Measurements from ENCODE around the gene EFCAB6.
"Not testable (repeated sequence)": the region's sequence is repeated elsewhere in the genome, so short reads cannot be mapped to it uniquely, and the experiment has no call there.

Gene EFCAB6

GRCh38 chr22:43670513-43670912 is 141.6 kb downstream of the EFCAB6 start:
- TF ChIP-seq CTCF (IDR thresholded peaks at IDR 0.05; ENCODE audit: low read depth, low read length, missing control alignments), result no peak
- DNase-seq (ENCODE audit: low read depth), result no peak
- in situ Hi-C loops (cut with HindIII; ENCODE audit: low sequenced_read_pairs), result no loop called here
- no peak overlapping the region for H3K4me3 ChIP-seq (ENCODE audit: low read depth, low read length)

- DNase-seq (ENCODE audit: low read depth), result no peak
- in situ Hi-C loops (cut with HindIII; ENCODE audit: low sequenced_read_pairs), result no loop called here
- TF ChIP-seq CTCF (IDR thresholded peaks at IDR 0.05; ENCODE audit: low read depth, low read length, missing control alignments), result no peak
- H3K4me3 ChIP-seq (ENCODE audit: low read depth, low read length), result no peak overlapping the region
Observed at GRCh38 chr22:43669190-43669589, 142.9 kb downstream of the EFCAB6 start.

- DNase-seq (ENCODE audit: low read depth), result no peak
- TF ChIP-seq CTCF (IDR thresholded peaks at IDR 0.05; ENCODE audit: low read depth, low read length, missing control alignments), result no peak
- in situ Hi-C loops (cut with HindIII; ENCODE audit: low sequenced_read_pairs), result no loop called here
- H3K4me3 ChIP-seq (ENCODE audit: low read depth, low read length), result no peak overlapping the region
Observed at GRCh38 chr22:43667656-43668055, 144.4 kb downstream of the EFCAB6 start.

DNA sequence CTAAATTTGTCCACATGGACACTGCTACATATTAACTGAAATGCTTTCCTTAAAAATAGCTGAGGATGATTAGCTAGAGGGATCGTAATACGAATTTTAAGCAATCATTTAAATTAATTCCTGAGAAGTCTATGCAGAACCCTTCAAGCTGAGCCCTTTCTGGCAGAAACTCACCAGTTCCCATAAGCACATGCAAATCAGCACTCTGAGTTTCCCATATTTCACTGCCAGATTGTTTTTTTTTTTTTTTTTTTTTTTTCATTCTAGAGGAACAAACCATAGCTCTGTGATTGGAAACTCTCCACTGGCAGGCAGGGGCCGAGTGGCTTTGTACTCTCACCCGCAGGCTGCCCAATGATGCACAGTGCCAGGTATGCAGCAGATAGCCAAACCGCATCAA is 145.6 kb downstream of the EFCAB6 start:
- no peak for DNase-seq (ENCODE audit: low read depth)
- no peak for TF ChIP-seq CTCF (IDR thresholded peaks at IDR 0.05; ENCODE audit: low read depth, low read length, missing control alignments)
- in situ Hi-C loops (cut with HindIII; ENCODE audit: low sequenced_read_pairs), result no loop called here
- no peak overlapping the region for H3K4me3 ChIP-seq (ENCODE audit: low read depth, low read length)

DNA sequence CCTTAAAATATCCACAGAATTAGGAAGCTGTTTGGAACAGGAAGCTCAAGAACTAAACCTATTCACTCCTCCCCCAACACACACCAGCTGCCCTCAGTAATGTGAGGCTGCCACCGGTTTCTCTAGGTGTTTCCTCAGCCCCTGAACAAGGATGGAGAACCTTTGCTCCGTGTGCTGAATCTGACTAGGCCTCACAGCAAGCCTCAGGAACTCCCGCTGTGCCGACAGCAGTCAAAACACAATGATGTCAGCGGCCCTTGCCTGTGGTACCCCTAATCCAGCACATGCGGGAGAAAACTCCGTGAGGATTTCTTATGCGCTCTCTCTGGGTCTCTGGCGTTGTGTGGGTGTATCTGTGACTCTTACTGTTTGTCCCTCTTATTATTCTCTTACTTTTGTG is 153.3 kb downstream of the EFCAB6 start:
- in situ Hi-C loops (cut with HindIII; ENCODE audit: low sequenced_read_pairs), result no loop called here
- no peak for TF ChIP-seq CTCF (IDR thresholded peaks at IDR 0.05; ENCODE audit: low read depth, low read length, missing control alignments)
- no peak for DNase-seq (ENCODE audit: low read depth)
- no peak overlapping the region for H3K4me3 ChIP-seq (ENCODE audit: low read depth, low read length)

GRCh38 chr22:43656581-43656980 is 155.5 kb downstream of the EFCAB6 start:
- DNase-seq (ENCODE audit: low read depth); H3K4me3 ChIP-seq (ENCODE audit: low read depth, low read length); in situ Hi-C loops (cut with HindIII; ENCODE audit: low sequenced_read_pairs): not testable (repeated sequence)

DNA sequence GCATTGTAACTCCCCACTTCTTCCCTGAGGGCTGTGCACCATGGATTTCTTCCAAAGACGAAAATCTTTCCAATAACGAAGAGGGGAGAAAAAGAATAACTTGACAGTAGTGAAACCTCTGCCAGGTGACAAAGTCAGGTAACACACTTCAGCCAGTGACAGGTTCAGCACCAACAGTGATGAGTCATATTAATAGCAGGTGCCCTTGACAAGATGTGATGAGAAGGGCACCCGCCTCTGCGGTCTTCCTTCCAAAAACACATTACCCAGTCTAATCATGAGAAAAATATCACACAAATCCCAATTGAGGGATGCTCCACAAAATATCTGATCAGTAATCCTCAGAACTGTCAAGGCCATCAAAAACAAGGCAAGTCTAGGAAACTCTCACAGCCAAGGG is 157.8 kb downstream of the EFCAB6 start:
- in situ Hi-C loops (cut with HindIII; ENCODE audit: low sequenced_read_pairs), result no loop called here
- no peak for DNase-seq (ENCODE audit: low read depth)
- H3K4me3 ChIP-seq (ENCODE audit: low read depth, low read length), result no peak overlapping the region
- TF ChIP-seq CTCF (IDR thresholded peaks at IDR 0.05; ENCODE audit: low read depth, low read length, missing control alignments), result no peak

All from astrocyte of the cerebellum (primary cell).